ENCODE results near the gene TJP1. TPM values are rescaled to one million over a fixed set of nuclear protein-coding genes. Genes with fewer than 3 reads are reported as not detected.

TJP1 gene
- total RNA-seq, 1 experiment from 2014 or later = 140 TPM

DNA sequence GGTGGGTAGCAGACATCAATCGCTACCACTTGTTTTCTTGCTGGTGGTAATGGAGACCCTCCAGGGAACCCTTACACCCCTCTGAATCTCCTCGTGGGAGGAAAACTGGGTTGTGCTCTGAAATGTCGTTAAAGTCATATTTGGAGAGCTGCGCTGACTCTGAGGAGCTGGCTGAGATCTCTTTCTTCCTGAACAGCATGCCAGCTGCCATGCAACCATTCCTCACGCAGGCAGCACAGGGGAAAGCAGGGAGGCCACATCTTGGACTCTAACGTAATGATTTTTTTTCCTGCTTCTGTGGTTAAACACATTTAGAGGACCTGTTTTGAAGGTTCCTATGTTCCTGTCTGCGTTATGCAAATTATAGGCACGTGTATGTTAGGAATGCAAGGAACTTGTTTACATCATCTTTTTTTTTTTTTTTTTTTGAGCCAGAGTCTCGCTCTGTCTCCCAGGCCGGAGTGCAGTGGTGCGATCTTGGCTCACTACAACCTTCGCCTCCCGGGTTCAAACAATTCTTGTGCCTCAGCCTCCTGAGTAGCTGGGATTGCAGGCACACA lies 156.7 kb downstream of the TJP1 start:
- no peak overlapping the region; a peak in 1 of 7 replicates for H3K27ac Mint-ChIP-seq

More for the DNA sequence above, 156.7 kb downstream of the TJP1 start:
- H2AK5ac ChIP-seq (ENCODE audit: insufficient read length, low read length) = no peak overlapping the region
- H3K56ac ChIP-seq (ENCODE audit: insufficient read length, low read depth, low read length) = no peak overlapping the region
- Mint-ChIP-seq H3K36me3 (ENCODE audit: insufficient read depth in 1 of 3, low read depth in 3 of 3) (no peaks in the 10 kb centered on the region), H3K27me3 (ENCODE audit: low read depth) (peaks cover 4% of the 10 kb centered on the region; the same call in 1 of the 2 replicates), H3K4me1 (peaks cover 6 to 13% of the 10 kb centered on the region in 2 experiments), H3K4me3 (no peak overlapping the region), H3K9me3 (no peaks in the 10 kb centered on the region)
- H2BK5ac ChIP-seq (ENCODE audit: insufficient read length, low read length) = no peak overlapping the region
- DNase-seq = no peak
- no peak overlapping the region for H4K8ac ChIP-seq (replicated peaks; ENCODE audit: insufficient read length, low read depth, low read length)
- H3K9me3 ChIP-seq (ENCODE audit: control insufficient read depth, low read depth, low read length) = no peaks in the 10 kb centered on the region
- H2BK12ac ChIP-seq (ENCODE audit: insufficient read length, low read depth, low read length) = no peak overlapping the region
- H4K20me1 ChIP-seq (ENCODE audit: control insufficient read depth, insufficient read depth, insufficient read length) = no peaks in the 10 kb centered on the region
- H3K4me2 ChIP-seq (ENCODE audit: insufficient read depth, insufficient read length, low read length) = no peak overlapping the region
- no peaks in the 10 kb centered on the region for H3K79me2 ChIP-seq (ENCODE audit: insufficient read depth, low read length)
- H3K18ac ChIP-seq (ENCODE audit: insufficient read length, low read depth, low read length) = no peak overlapping the region
- no peak overlapping the region for H3T11ph ChIP-seq (ENCODE audit: low read length)
- TF ChIP-seq, protein P1, sequence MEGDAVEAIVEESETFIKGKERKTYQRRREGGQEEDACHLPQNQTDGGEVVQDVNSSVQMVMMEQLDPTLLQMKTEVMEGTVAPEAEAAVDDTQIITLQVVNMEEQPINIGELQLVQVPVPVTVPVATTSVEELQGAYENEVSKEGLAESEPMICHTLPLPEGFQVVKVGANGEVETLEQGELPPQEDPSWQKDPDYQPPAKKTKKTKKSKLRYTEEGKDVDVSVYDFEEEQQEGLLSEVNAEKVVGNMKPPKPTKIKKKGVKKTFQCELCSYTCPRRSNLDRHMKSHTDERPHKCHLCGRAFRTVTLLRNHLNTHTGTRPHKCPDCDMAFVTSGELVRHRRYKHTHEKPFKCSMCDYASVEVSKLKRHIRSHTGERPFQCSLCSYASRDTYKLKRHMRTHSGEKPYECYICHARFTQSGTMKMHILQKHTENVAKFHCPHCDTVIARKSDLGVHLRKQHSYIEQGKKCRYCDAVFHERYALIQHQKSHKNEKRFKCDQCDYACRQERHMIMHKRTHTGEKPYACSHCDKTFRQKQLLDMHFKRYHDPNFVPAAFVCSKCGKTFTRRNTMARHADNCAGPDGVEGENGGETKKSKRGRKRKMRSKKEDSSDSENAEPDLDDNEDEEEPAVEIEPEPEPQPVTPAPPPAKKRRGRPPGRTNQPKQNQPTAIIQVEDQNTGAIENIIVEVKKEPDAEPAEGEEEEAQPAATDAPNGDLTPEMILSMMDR (conservative IDR thresholded peaks at IDR 0.05) = no peak
- H3K27me3 ChIP-seq (ENCODE audit: insufficient read depth, low read length) = no peaks in the 10 kb centered on the region
- H3K27ac ChIP-seq (ENCODE audit: insufficient read length, low read depth, low read length) = no peak overlapping the region
- H3K4ac ChIP-seq (ENCODE audit: low read depth, low read length) = no peak overlapping the region
- no peaks in the 10 kb centered on the region for H3K23me2 ChIP-seq (ENCODE audit: insufficient read length, low read depth, low read length, poor library complexity, severe bottlenecking)
- no CpG with 5 or more reads among the region's 13 CpGs for WGBS (ENCODE audit: extremely low coverage, insufficient read length, low lambda C conversion rate)
- no peak overlapping the region for H2BK20ac ChIP-seq (ENCODE audit: low read depth, low read length, poor library complexity, severe bottlenecking)
- no peak overlapping the region for H4K5ac ChIP-seq (ENCODE audit: insufficient read length, low read depth, low read length)
- H3K9ac ChIP-seq (ENCODE audit: extremely low read depth, insufficient read length, low read length) = no peak overlapping the region
- H3K23ac ChIP-seq (ENCODE audit: insufficient read length, low read depth, low read length) = no peak overlapping the region
- H3K14ac ChIP-seq (ENCODE audit: insufficient read depth, low read length) = no peak overlapping the region
- H3K4me1 ChIP-seq (ENCODE audit: insufficient read depth, low read length) = no peaks in the 10 kb centered on the region; the same call in 1 of the 2 replicates
- H3K79me1 ChIP-seq (ENCODE audit: insufficient read depth, low read depth, low read length, poor library complexity, severe bottlenecking) = no peaks in the 10 kb centered on the region
- no peak overlapping the region for H4K91ac ChIP-seq (ENCODE audit: insufficient read length, low read depth, low read length)
- no peak overlapping the region for H2BK120ac ChIP-seq (ENCODE audit: low read depth, low read length, poor library complexity, severe bottlenecking)
- no peak overlapping the region for H2BK15ac ChIP-seq (ENCODE audit: low read depth, low read length)
- H2AFZ ChIP-seq (ENCODE audit: low read length) = no peak overlapping the region
